ENCODE measurements around the gene PHF20.
A peak's percentile ranks its signal among the peaks of the same experiment; 100 is the strongest.

Gene PHF20

DNA sequence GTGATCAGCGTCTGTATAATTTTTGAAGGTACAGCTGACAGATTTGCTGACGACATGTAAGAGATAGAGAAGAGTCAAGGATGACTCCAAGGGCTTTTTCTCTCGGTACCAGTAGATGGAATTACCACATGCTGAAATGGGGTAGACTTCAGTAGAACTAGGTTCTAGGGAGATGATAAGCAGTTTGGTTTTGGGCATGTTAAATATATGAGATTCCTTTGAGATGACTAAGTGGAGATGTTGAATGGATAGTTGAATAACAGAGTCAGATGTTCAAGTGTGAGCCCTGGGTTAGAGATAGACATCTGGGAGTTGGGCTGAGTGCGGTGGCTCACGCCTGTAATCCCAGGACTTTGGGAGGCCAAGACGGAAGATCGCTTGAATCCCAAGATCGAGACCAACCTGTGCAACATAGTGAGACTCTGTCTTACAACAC, 50.0 kb downstream of the PHF20 start:
- Histone ChIP-seq H3K9me3 (ENCODE audit: severe bottlenecking) (no peaks in the 10 kb centered on the region), H3K36me3 (peaks cover 6% of the 10 kb centered on the region; the same call in 1 of the 2 replicates), H3K27ac (no peak overlapping the region), H3K27me3 (ENCODE audit: insufficient read depth, low read depth, severe bottlenecking) (no peaks in the 10 kb centered on the region), H3K4me3 (ENCODE audit: low read depth, low read length) (no peak overlapping the region)
- TF ChIP-seq, protein P1, sequence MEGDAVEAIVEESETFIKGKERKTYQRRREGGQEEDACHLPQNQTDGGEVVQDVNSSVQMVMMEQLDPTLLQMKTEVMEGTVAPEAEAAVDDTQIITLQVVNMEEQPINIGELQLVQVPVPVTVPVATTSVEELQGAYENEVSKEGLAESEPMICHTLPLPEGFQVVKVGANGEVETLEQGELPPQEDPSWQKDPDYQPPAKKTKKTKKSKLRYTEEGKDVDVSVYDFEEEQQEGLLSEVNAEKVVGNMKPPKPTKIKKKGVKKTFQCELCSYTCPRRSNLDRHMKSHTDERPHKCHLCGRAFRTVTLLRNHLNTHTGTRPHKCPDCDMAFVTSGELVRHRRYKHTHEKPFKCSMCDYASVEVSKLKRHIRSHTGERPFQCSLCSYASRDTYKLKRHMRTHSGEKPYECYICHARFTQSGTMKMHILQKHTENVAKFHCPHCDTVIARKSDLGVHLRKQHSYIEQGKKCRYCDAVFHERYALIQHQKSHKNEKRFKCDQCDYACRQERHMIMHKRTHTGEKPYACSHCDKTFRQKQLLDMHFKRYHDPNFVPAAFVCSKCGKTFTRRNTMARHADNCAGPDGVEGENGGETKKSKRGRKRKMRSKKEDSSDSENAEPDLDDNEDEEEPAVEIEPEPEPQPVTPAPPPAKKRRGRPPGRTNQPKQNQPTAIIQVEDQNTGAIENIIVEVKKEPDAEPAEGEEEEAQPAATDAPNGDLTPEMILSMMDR (IDR thresholded peaks at IDR 0.05; ENCODE audit: low read depth, low read length): no peak
- DNase-seq: no peak

DNA sequence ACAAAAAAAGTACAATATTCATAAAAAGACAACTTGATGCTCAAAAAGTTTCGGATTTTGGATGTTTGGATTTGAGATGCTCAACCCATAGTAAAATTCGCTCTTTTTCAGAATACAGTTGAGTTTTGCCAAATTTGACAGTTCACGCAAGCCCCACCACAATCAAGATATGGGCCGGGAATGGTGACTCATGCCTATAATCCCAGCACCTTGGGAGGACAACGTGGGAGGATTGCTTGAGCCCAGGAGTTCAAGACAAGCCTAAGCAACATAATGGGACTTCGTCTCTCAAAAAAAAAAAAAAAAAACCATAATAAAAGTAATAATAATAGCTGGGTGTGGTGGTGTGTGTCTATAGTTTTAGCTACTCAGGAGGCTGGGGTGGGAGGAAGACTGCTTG, 51.3 kb downstream of the PHF20 start:
- H3K27me3 ChIP-seq (ENCODE audit: insufficient read depth, low read depth, severe bottlenecking): no peaks in the 10 kb centered on the region
- H3K36me3 ChIP-seq: peaks cover 9% of the 10 kb centered on the region
- no peak overlapping the region for H3K27ac ChIP-seq
- no peak for DNase-seq
- no peaks in the 10 kb centered on the region for H3K9me3 ChIP-seq (ENCODE audit: severe bottlenecking)
- no peak overlapping the region for H3K4me3 ChIP-seq (ENCODE audit: low read depth, low read length)
- TF ChIP-seq, protein P1 (IDR thresholded peaks at IDR 0.05; ENCODE audit: low read depth, low read length): no peak

DNA sequence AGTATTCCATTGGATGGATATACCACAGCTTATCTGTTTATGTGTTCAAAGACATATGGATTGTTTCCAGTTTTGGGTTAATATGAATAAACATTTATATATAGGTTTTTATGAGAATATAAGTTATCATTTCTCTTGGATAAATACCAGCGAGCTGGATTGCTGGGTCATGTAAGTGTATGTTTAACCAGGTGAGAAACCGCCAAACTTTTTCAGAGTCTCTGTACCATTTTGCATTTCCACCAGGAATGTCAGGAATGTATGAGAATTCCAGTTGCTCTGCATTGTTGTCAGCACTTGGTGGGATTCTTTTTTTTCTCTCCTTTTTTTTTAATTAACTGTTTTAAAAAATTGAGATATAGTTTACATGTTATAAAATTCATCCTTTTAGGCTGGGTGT, 52.1 kb downstream of the PHF20 start:
- Histone ChIP-seq H3K27ac (no peak overlapping the region), H3K27me3 (ENCODE audit: insufficient read depth, low read depth, severe bottlenecking) (no peaks in the 10 kb centered on the region), H3K9me3 (ENCODE audit: severe bottlenecking) (no peaks in the 10 kb centered on the region), H3K4me3 (ENCODE audit: low read depth, low read length) (no peak overlapping the region), H3K36me3 (peaks cover 9% of the 10 kb centered on the region)
- TF ChIP-seq, protein P1 (IDR thresholded peaks at IDR 0.05; ENCODE audit: low read depth, low read length): no peak
- DNase-seq: no peak

DNA sequence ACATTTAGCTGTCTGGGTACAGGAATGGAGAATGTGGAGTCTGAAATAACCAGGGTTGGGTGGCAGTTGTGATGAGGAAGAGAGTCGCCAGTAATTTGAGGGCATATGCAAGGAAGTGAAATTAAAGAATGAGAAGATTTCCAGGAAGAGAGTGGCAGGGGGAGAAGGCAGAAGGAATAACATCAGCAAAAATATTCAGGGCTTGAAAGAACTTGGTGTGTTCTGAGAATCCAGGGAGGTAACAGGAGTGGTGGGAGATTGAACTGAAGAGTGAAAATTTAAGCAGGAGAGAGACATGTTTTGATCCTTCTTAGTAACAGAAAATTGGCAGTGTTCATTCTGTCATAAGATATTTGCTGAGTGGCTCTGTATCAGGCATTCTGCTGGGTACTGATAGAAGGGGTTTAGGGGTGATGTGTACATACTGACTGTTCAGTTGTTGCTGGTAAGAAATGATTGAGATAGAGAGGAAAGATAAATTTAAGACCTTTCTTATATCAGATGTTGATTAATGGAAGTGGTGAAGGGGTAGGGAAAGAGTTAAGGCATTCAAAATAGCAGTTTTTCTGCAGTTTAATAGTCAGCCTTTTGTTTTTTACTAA, 54.7 kb downstream of the PHF20 start:
- no peak for DNase-seq
- no peak overlapping the region for H3K27ac ChIP-seq

DNA sequence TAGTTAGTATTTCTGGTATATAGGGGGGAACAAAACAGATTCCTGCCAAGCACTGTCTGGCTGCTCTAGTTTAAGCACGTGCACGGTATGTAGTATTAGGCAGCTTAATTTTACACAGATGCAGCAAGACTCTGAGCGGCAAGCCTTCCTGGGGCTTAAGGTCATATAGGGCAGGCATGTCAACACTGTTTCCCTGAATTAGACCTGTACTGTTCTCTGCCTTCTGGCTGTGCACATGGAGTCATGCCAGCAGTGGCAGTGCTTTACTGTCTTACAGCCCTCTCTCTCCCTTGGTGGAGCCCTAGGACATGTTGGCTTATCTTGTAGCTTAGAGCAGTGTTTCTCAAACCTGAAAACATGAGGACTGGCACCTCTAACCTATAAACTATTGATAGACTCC, 56.6 kb downstream of the PHF20 start:
- TF ChIP-seq, protein P1 (IDR thresholded peaks at IDR 0.05; ENCODE audit: low read depth, low read length): peak; percentile 12; the same call in 1 of the 2 replicates
- Histone ChIP-seq H3K4me3 (ENCODE audit: low read depth, low read length) (no peak overlapping the region), H3K9me3 (ENCODE audit: severe bottlenecking) (peaks cover 7% of the 10 kb centered on the region), H3K27me3 (ENCODE audit: insufficient read depth, low read depth, severe bottlenecking) (no peaks in the 10 kb centered on the region), H3K36me3 (peaks cover 26% of the 10 kb centered on the region), H3K27ac (peak overlapping the region; percentile 51)
- peak; percentile 61 for DNase-seq

More for the DNA sequence above, 54.7 kb downstream of the PHF20 start:
- H3K27me3 ChIP-seq (ENCODE audit: insufficient read depth, low read depth, severe bottlenecking): no peaks in the 10 kb centered on the region
- H3K4me3 ChIP-seq (ENCODE audit: low read depth, low read length): no peak overlapping the region
- TF ChIP-seq, protein P1 (IDR thresholded peaks at IDR 0.05; ENCODE audit: low read depth, low read length): no peak
- peaks cover 19% of the 10 kb centered on the region for H3K36me3 ChIP-seq
- peaks cover 7% of the 10 kb centered on the region for H3K9me3 ChIP-seq (ENCODE audit: severe bottlenecking)

DNA sequence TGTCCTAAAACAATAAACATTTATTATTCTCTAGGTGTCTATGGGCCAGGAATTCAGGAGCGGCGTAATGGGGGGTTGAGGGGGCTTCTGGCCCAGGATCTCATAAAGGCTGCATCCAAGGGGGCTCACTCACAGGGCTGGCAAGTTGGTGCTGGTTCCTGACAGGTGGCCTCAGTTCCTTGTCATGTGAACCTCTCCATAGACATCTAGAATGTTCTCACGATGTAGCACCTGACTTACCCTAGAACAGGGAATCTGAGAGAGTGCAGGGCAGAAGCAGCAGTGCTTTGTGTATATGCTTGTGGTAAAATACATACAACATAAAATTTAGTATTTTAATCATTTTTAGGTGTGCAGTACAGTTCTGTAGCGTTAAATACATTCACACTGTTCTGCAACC, 57.1 kb downstream of the PHF20 start:
- H3K4me3 ChIP-seq (ENCODE audit: low read depth, low read length): no peak overlapping the region
- TF ChIP-seq, protein P1 (IDR thresholded peaks at IDR 0.05; ENCODE audit: low read depth, low read length): no peak
- no peaks in the 10 kb centered on the region for H3K27me3 ChIP-seq (ENCODE audit: insufficient read depth, low read depth, severe bottlenecking)
- peaks cover 7% of the 10 kb centered on the region for H3K9me3 ChIP-seq (ENCODE audit: severe bottlenecking)
- peaks cover 23% of the 10 kb centered on the region for H3K36me3 ChIP-seq
- peak overlapping the region; percentile 51 for H3K27ac ChIP-seq
- DNase-seq: no peak
